A375 (cell line): Measurements from ENCODE around the gene NRDC. TPM values are rescaled to one million over a fixed set of nuclear protein-coding genes. Genes with fewer than 3 reads are reported as not detected.

Experiments used
- small RNA-seq: library from RNA; depleted of rRNA; stranded (forward); fragments of <200 nt; gene quantifications from one replicate; pipeline ENCODE3, GENCODE V24; 2014
- total RNA-seq: library from RNA; depleted of rRNA; stranded (reverse); fragments of >200 nt; shearing (Covaris generic); gene quantifications from 2 replicates; pipeline ENCODE4 v1.2.3, GENCODE V29; 2014; rRNA removed

Gene NRDC
- total RNA-seq = 44.6 and 54.8 TPM in 2 replicates

GRCh38 chr1:51878616-51879336 is at the start of gene NRDC:
Gene NRDC (minus strand): TSS chr1:51878727. CDS start chr1:51878615, 112 bp downstream.

Small RNA genes lying within 50 kb of the gene (small RNA-seq; reads per million reads assigned to genes)
- gene AL050343.2 = not detected

Other genes starting within 250 kb of the NRDC start
- 0.75 and 0.98 TPM in 2 replicates for gene RAB3B, start 112.0 kb upstream of the NRDC start, total RNA-seq
- 20.2 and 23.7 TPM in 2 replicates for gene KTI12, start 155.1 kb upstream of the NRDC start, total RNA-seq
- 39.6 and 41.1 TPM in 2 replicates for gene TXNDC12, start 176.5 kb upstream of the NRDC start, total RNA-seq
- gene BTF3L4, start 177.6 kb upstream of the NRDC start, total RNA-seq = 68.7 and 79.6 TPM in 2 replicates